Ectodermal cell (in vitro differentiated cells): Measurements from ENCODE around the gene BHLHE41.
A peak's percentile ranks its signal among the peaks of the same experiment; 100 is the strongest.

Source experiments
- H3K27ac ChIP-seq: 2 replicates; pipeline ENCODE4 v1.7.0; 2013; ENCODE audit warnings: mild to moderate bottlenecking, low read depth, low read length; ENCODE audit not compliant: insufficient read depth, poor library complexity, severe bottlenecking
- H3K27me3 ChIP-seq: 2 replicates; pipeline ENCODE4 v1.7.0; 2013; ENCODE audit warnings: mild to moderate bottlenecking, low read length; ENCODE audit not compliant: insufficient read depth, control insufficient read depth, poor library complexity, severe bottlenecking
- H3K36me3 ChIP-seq: one replicate; pipeline ENCODE4 v1.7.0; 2013; ENCODE audit warnings: low read length; ENCODE audit not compliant: control insufficient read depth, insufficient read depth
- H3K4me1 ChIP-seq: one replicate; pipeline ENCODE4 v1.7.0; 2013; ENCODE audit warnings: low read length; ENCODE audit not compliant: control insufficient read depth, insufficient read depth
- H3K4me3 ChIP-seq: 2 replicates; pipeline ENCODE4 v1.7.0; 2013; ENCODE audit warnings: low read depth, low read length, control low read depth; ENCODE audit not compliant: insufficient read depth
- H3K9me3 ChIP-seq: 2 replicates; pipeline ENCODE4 v1.7.0; 2013; ENCODE audit warnings: mild to moderate bottlenecking, low read length, moderate library complexity; ENCODE audit not compliant: control insufficient read depth
- WGBS, 2 experiments: methylation state at CpG; one replicate each; pipeline ENCODE4 v1.1.7; 2013; ENCODE audit warnings: missing lambda C conversion rate in 2 of 2; 5-methylcytosine and 5-hydroxymethylcytosine counted together

BHLHE41 gene

GRCh38 chr12:26114720-26115401 is 10.0 kb downstream of the BHLHE41 start:
- peaks cover 18% of the 10 kb centered on the region for H3K4me1 ChIP-seq
- H3K27ac ChIP-seq: no peak overlapping the region
- no peaks in the 10 kb centered on the region for H3K36me3 ChIP-seq
- H3K27me3 ChIP-seq: peaks cover 52% of the 10 kb centered on the region
- 58 to 60% methylated on average over 13 of the region's 13 CpGs for WGBS, 2 experiments
- peak overlapping the region; percentile 54 for H3K4me3 ChIP-seq
- no peaks in the 10 kb centered on the region for H3K9me3 ChIP-seq

GRCh38 chr12:26113853-26114719 is 10.8 kb downstream of the BHLHE41 start:
- H3K27ac ChIP-seq: peak overlapping the region; percentile 30
- peak overlapping the region; percentile 54 for H3K4me3 ChIP-seq
- H3K9me3 ChIP-seq: no peaks in the 10 kb centered on the region
- no peaks in the 10 kb centered on the region for H3K36me3 ChIP-seq
- peaks cover 47% of the 10 kb centered on the region for H3K27me3 ChIP-seq
- peaks cover 18% of the 10 kb centered on the region for H3K4me1 ChIP-seq
- 0 to 1% methylated on average over 72 of the region's 72 CpGs for WGBS, 2 experiments

DNA sequence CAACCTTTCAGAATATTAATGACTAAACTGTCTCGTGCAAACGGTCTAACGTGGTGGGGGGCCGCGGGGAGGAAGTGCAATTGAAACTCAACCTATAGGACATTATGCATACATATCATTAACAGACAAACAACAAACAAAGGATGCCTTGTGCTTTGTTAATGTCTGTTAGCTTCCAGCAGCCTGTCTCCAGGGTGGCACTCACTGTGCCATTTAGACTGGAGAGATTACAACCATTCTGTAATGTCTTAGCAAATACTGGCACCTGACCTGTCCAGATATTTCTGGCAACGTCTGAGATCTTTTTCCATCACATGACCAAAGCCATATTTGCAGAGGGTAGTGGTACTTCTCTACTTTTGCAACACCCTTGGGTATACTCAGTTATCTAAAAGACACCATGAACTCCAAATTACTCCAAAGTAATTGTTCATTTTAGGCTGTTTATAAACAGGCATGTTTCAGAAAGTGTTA is 11.6 kb downstream of the BHLHE41 start:
- peaks cover 18% of the 10 kb centered on the region for H3K4me1 ChIP-seq
- no peaks in the 10 kb centered on the region for H3K36me3 ChIP-seq
- H3K27ac ChIP-seq: no peak overlapping the region
- peaks cover 47% of the 10 kb centered on the region for H3K27me3 ChIP-seq
- H3K4me3 ChIP-seq: peak overlapping the region; percentile 54
- WGBS, 2 experiments: 0 to 4% methylated on average over 6 of the region's 6 CpGs
- no peaks in the 10 kb centered on the region for H3K9me3 ChIP-seq

- peaks cover 47% of the 10 kb centered on the region for H3K27me3 ChIP-seq
- peaks cover 18% of the 10 kb centered on the region for H3K4me1 ChIP-seq
- no peaks in the 10 kb centered on the region for H3K9me3 ChIP-seq
- H3K4me3 ChIP-seq: no peak overlapping the region
- H3K27ac ChIP-seq: no peak overlapping the region
- 3 to 5% methylated on average over 7 to 8 of the region's 8 CpGs for WGBS, 2 experiments
- no peaks in the 10 kb centered on the region for H3K36me3 ChIP-seq
Observed at GRCh38 chr12:26112703-26113147, 12.1 kb downstream of the BHLHE41 start.

DNA sequence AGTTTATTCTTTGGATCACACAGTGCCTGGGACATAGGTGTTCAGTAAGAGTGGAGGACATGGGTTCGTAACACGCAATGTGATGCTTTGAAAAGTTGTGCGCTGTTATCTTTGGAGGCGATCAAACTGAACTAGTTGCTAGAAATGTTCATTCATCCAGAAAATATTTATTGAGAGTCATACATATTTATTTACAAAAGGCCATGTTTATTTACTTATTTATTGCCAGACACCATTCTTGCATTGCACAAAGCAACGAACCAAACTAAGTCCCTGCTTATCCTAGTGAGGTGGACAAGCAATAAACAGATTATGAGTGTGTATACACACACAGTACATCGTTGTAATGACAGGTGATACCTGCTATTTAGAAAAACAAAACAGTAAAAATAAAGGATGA is 12.6 kb downstream of the BHLHE41 start:
- H3K36me3 ChIP-seq: no peaks in the 10 kb centered on the region
- no peaks in the 10 kb centered on the region for H3K9me3 ChIP-seq
- WGBS, 2 experiments: 84 to 97% methylated on average over 4 to 6 of the region's 6 CpGs
- H3K27me3 ChIP-seq: peaks cover 47% of the 10 kb centered on the region
- no peak overlapping the region for H3K27ac ChIP-seq
- no peak overlapping the region for H3K4me3 ChIP-seq
- peaks cover 18% of the 10 kb centered on the region for H3K4me1 ChIP-seq

DNA sequence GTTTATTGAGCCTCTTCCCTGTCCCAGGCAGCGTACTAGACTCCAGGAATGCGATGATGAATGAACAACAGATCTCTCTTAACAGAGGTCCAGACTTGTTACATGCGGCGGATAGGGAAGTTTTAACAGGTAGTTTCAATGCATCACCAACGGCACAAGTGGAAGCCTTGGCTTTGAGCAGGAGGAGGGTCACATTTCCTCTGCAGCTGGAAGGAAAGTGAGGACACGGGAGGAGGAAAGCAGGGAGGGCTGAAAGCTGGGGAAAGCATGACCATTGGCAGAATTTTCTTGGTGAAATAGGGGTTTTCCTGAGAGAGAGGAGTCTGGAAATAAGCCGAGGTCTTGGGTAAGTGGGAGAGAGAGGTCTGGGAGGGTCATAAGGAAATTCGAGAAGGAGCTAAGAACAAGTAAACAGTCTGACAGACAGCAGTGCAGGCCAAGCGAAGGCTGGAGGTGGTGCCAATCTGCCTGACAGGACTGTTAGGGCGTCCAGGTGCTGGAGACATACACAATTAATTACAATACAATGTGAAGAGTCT is 15.4 kb downstream of the BHLHE41 start:
- Histone ChIP-seq H3K27me3 (peaks cover 21% of the 10 kb centered on the region), H3K9me3 (no peaks in the 10 kb centered on the region), H3K27ac (no peak overlapping the region), H3K4me1 (peaks cover 15% of the 10 kb centered on the region), H3K36me3 (no peaks in the 10 kb centered on the region), H3K4me3 (no peak overlapping the region)
- whole genome bisulfite sequencing, 2 experiments: 70 to 71% methylated on average over 10 of the region's 10 CpGs

DNA sequence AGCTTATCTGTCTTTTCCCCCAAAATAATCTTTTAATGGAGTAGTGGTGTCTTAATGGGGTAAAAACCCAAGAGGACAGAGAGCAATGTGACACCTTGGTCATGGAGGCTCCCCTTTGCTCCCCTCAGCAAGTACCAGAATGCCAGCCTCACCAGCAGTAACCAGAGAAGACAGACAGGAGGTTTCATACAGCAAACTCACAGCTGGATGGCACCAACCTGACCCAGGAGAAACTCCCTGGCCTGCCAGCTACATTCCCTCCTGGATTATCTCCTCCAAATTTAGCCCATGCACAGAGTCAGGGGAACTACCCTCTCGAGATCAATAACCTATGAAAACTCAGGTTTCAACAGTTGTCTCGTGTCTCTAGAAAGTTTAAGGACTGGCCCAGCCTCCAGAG is 15.9 kb downstream of the BHLHE41 start:
- Histone ChIP-seq H3K27ac (no peak overlapping the region), H3K36me3 (no peaks in the 10 kb centered on the region), H3K4me1 (peaks cover 15% of the 10 kb centered on the region), H3K27me3 (peaks cover 18% of the 10 kb centered on the region), H3K4me3 (no peak overlapping the region), H3K9me3 (no peaks in the 10 kb centered on the region)
- WGBS, 2 experiments: 87 to 93% methylated on average over 2 of the region's 2 CpGs

DNA sequence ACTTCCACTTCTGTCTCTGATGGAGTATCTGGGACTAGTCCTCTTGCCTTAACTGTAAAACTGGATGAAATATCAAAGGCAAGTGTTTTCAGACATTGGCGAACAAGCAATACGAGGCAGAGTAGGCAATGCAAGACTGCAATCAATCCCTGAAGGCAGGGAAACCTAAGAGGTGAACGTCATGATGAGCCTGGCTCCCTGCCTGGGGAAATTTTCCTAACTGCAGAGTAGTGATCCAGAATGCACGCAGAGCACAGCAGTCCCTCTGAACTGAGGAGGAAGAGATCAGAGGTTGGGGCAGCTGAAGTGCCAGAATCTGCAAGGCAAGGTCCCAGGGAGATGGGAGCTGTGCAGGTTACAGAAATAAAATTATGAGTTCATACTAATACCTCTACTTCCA is 18.5 kb downstream of the BHLHE41 start:
- no peaks in the 10 kb centered on the region for H3K36me3 ChIP-seq
- no peak overlapping the region for H3K27ac ChIP-seq
- H3K9me3 ChIP-seq: no peaks in the 10 kb centered on the region
- H3K4me1 ChIP-seq: no peaks in the 10 kb centered on the region
- 66 to 70% methylated on average over 4 of the region's 4 CpGs for WGBS, 2 experiments
- H3K4me3 ChIP-seq: no peak overlapping the region
- no peaks in the 10 kb centered on the region for H3K27me3 ChIP-seq

DNA sequence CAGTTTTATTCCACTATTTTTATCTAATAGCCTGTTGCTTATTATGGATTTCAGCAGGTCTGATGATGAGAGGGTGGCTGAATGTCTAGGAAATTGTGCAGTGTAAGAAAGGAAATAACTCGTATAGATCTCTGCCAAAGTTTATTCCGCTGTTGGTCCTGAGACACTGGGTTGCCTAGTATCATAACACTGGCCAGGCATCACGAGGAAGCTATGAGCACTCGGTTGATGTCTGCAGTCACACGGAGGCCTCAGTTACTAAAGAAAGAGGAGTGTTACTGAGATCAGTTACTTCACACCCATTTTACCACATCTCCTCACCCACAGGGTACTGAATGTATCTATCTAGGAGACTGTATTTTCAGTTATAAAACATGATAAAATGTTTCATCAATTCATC is 21.9 kb downstream of the BHLHE41 start:
- no peaks in the 10 kb centered on the region for H3K4me1 ChIP-seq
- H3K9me3 ChIP-seq: no peaks in the 10 kb centered on the region
- H3K27ac ChIP-seq: no peak overlapping the region
- H3K4me3 ChIP-seq: no peak overlapping the region
- WGBS, 2 experiments: 92 to 94% methylated on average over 5 of the region's 5 CpGs
- H3K36me3 ChIP-seq: no peaks in the 10 kb centered on the region
- H3K27me3 ChIP-seq: no peaks in the 10 kb centered on the region

- Histone ChIP-seq H3K27ac (no peak overlapping the region), H3K9me3 (no peaks in the 10 kb centered on the region), H3K4me3 (no peak overlapping the region), H3K27me3 (no peaks in the 10 kb centered on the region), H3K4me1 (no peaks in the 10 kb centered on the region), H3K36me3 (no peaks in the 10 kb centered on the region)
- 86 to 92% methylated on average over 4 of the region's 4 CpGs for WGBS, 2 experiments
Observed at GRCh38 chr12:26101763-26102162, 23.1 kb downstream of the BHLHE41 start.
